Measurements from ENCODE around the gene MZT2B. TPM values are rescaled to one million over a fixed set of nuclear protein-coding genes. Genes with fewer than 3 reads are reported as not detected.
"Not testable (repeated sequence)": the region's sequence is repeated elsewhere in the genome, so short reads cannot be mapped to it uniquely, and the experiment has no call there.

MZT2B gene
- total RNA-seq (2014; rRNA removed; shearing (Covaris generic)) = 268 and 277 TPM in 2 replicates

DNA sequence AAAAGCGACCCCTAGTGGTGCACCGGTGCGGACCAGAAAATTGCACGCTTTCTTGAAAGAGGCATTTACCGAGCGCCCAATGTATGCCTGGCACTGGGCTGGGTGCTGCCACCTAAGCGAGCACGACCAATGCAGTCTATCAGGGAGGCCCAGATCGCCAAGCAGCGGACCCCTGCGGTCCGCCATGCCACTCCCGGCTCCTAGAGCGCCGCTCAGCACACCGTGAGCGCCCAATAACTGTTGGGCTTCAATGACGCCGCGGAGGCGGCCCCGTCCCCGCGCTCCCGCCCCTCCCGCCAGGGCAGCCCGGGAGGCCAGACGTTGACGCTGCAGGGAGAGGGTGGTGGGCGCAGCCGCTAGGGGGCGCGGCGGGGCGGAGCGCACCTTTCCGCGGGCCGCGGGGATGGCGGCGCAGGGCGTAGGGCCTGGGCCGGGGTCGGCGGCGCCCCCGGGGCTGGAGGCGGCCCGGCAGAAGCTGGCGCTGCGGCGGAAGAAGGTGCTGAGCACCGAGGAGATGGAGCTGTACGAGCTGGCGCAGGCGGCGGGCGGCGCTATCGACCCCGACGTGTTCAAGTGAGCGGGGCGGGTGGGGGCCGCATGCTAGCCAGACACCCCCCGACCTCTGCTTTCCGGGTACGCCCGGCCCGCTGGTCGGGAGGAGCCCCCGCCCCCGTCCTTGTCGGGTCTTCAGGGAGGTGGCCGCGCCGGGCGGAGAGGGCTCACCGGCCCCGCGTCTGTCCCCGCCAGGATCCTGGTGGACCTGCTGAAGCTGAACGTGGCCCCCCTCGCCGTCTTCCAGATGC is at the start of gene MZT2B:
TSS of gene MZT2B (plus strand) at position 383 of the 803 bp plus-strand sequence. CDS start at position 404, 21 bp downstream.
- peak within 1 kb of the TSS; percentile 95 for H3K4me3 ChIP-seq (ENCODE audit: insufficient read depth, low read depth, low read length)
- DNase-seq = peak; percentile 97
- not testable (repeated sequence) for H3K27me3 ChIP-seq (ENCODE audit: control insufficient read depth, insufficient read depth, low read length); H3K36me3 ChIP-seq (replicated peaks; ENCODE audit: control insufficient read depth, insufficient read depth, low read length)

- Histone ChIP-seq H3K4me3 (ENCODE audit: insufficient read depth, low read depth, low read length) (no peak overlapping the region), H3K36me3 (replicated peaks; ENCODE audit: control insufficient read depth, insufficient read depth, low read length) (no peaks in the 10 kb centered on the region)
- no peak for DNase-seq
Observed at GRCh38 chr2:130135692-130136541, 46.1 kb upstream of the MZT2B start.

DNA sequence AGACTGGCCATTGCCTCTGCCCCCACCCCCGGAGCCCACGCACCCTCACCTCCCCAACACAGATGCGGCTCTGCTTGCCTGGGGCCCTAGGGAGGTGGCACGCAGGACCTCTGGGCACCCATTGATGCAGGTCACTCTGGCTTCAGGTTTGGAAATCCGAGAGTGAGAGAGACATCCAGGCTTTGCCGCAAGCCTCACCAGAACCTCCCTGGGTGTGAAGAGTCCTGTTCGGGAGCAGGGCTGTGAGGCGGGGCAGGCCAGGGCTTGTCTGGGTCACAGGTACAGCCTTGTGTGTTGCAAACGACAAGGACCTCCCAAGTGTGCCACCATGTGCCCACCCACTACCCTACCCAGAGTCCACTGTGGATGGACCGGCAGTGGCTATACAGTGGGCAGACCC is 45.5 kb upstream of the MZT2B start:
- not testable (repeated sequence) for H3K36me3 ChIP-seq (replicated peaks; ENCODE audit: control insufficient read depth, insufficient read depth, low read length); DNase-seq; H3K27me3 ChIP-seq (ENCODE audit: control insufficient read depth, insufficient read depth, low read length); H3K4me3 ChIP-seq (ENCODE audit: insufficient read depth, low read depth, low read length)

More at GRCh38 chr2:130135692-130136541, 46.1 kb upstream of the MZT2B start:
- H3K27me3 ChIP-seq (ENCODE audit: control insufficient read depth, insufficient read depth, low read length) = no peaks in the 10 kb centered on the region

- DNase-seq; H3K27me3 ChIP-seq (ENCODE audit: control insufficient read depth, insufficient read depth, low read length); H3K36me3 ChIP-seq (replicated peaks; ENCODE audit: control insufficient read depth, insufficient read depth, low read length); H3K4me3 ChIP-seq (ENCODE audit: insufficient read depth, low read depth, low read length): not testable (repeated sequence)
Observed at GRCh38 chr2:130137118-130137517, 44.9 kb upstream of the MZT2B start.

DNA sequence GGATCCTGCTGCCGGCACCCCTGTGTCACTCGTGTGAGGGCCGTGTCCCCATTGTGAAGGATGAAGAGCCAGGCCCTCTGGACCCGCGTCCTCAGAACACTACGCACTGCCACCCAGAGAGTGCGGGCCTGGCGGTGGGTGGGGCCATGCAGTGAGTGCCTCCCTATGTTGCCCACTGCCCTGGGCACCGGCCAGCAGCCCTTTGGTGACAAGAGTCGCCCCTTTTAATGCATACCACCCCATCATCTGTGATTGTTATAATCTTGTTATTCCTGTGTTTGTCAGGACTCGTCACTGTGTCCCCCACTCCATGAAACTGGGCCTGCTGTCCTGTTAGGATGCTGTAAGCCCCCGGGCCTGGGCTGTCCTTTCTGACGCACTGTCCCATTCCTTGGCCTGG is 43.7 kb upstream of the MZT2B start:
- not testable (repeated sequence) for H3K36me3 ChIP-seq (replicated peaks; ENCODE audit: control insufficient read depth, insufficient read depth, low read length); H3K4me3 ChIP-seq (ENCODE audit: insufficient read depth, low read depth, low read length); H3K27me3 ChIP-seq (ENCODE audit: control insufficient read depth, insufficient read depth, low read length); DNase-seq

GRCh38 chr2:130138841-130139251 is 43.2 kb upstream of the MZT2B start:
- H3K4me3 ChIP-seq (ENCODE audit: insufficient read depth, low read depth, low read length); H3K27me3 ChIP-seq (ENCODE audit: control insufficient read depth, insufficient read depth, low read length); H3K36me3 ChIP-seq (replicated peaks; ENCODE audit: control insufficient read depth, insufficient read depth, low read length); DNase-seq: not testable (repeated sequence)

GRCh38 chr2:130139331-130140280 is 42.5 kb upstream of the MZT2B start:
- not testable (repeated sequence) for H3K27me3 ChIP-seq (ENCODE audit: control insufficient read depth, insufficient read depth, low read length); DNase-seq

GRCh38 chr2:130140516-130140915 is 41.5 kb upstream of the MZT2B start:
- not testable (repeated sequence) for H3K4me3 ChIP-seq (ENCODE audit: insufficient read depth, low read depth, low read length); H3K36me3 ChIP-seq (replicated peaks; ENCODE audit: control insufficient read depth, insufficient read depth, low read length); DNase-seq; H3K27me3 ChIP-seq (ENCODE audit: control insufficient read depth, insufficient read depth, low read length)

More at GRCh38 chr2:130139331-130140280, 42.5 kb upstream of the MZT2B start:
- H3K36me3 ChIP-seq (replicated peaks; ENCODE audit: control insufficient read depth, insufficient read depth, low read length); H3K4me3 ChIP-seq (ENCODE audit: insufficient read depth, low read depth, low read length): not testable (repeated sequence)

DNA sequence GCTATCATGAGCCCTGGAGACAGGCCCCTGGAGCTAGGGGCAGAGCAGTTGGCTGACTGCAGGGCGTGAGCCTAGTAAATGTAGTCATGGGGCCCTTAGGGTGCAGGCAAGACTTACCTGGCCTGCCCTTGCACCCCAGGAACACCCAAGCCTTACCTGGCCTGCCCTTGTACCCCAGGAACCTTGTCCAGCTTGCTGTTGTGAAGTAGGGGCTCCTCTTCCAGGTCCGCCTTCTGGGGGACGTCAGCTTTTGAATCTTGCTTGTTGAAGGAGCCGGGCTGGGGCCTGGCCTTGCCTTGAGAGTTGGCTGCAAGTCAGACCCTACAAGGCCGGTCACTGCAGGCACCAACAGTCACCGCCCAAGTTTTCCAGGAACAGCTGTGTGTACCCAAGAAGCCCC is 41.1 kb upstream of the MZT2B start:
- DNase-seq; H3K27me3 ChIP-seq (ENCODE audit: control insufficient read depth, insufficient read depth, low read length); H3K36me3 ChIP-seq (replicated peaks; ENCODE audit: control insufficient read depth, insufficient read depth, low read length); H3K4me3 ChIP-seq (ENCODE audit: insufficient read depth, low read depth, low read length): not testable (repeated sequence)

DNA sequence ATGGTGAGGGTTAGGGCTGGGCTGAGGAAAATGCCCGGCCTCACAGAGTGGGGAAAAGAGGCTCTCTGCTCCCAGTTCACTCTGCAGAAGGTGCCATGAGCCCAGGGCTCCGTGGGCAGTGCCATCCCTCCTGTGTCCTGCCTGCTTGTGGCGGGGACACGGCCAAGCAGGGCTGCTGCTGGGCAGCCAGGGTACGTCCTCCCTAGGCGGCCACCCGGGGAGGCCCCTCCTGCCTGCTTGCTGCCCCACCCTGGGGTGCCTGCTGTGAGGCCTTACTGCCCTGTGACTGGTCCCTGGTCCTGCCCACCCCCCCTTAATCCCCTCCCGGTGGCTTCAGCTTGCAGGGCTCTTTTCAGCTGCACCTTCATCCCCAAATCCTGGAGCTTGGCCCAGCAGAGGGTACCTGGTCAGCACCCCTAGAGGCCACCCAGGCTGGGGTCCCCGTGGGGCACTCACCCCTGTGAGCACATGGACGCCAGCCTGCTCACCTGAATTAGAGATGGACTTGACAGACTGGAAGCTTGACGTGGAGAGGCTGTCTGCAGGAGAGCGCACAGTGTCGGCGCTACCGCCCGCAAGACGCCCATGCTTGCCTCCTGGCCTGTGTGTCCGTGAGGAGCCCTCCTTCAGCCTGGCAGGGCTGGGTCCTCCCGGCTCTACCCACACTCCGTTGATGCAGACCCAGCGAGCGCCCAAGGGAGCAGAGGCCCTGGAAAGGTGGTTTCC is 40.3 kb upstream of the MZT2B start:
- H3K4me3 ChIP-seq (ENCODE audit: insufficient read depth, low read depth, low read length); DNase-seq; H3K27me3 ChIP-seq (ENCODE audit: control insufficient read depth, insufficient read depth, low read length); H3K36me3 ChIP-seq (replicated peaks; ENCODE audit: control insufficient read depth, insufficient read depth, low read length): not testable (repeated sequence)

- DNase-seq; H3K4me3 ChIP-seq (ENCODE audit: insufficient read depth, low read depth, low read length); H3K27me3 ChIP-seq (ENCODE audit: control insufficient read depth, insufficient read depth, low read length); H3K36me3 ChIP-seq (replicated peaks; ENCODE audit: control insufficient read depth, insufficient read depth, low read length): not testable (repeated sequence)
Observed at GRCh38 chr2:130142396-130143265, 39.4 kb upstream of the MZT2B start.

- peak overlapping the region; percentile 22; the same call in 1 of the 2 replicates for H3K4me3 ChIP-seq (ENCODE audit: insufficient read depth, low read depth, low read length)
- H3K36me3 ChIP-seq (replicated peaks; ENCODE audit: control insufficient read depth, insufficient read depth, low read length); DNase-seq; H3K27me3 ChIP-seq (ENCODE audit: control insufficient read depth, insufficient read depth, low read length): not testable (repeated sequence)
Observed at GRCh38 chr2:130143266-130144039, 38.6 kb upstream of the MZT2B start.
